Suprapubic skin (tissue), 3 donors: ENCODE measurements around the gene THNSL1.

ENCODE experiments used
- POLR2AphosphoS5 ChIP-seq, 3 donors: sonication (generic); formaldehyde crosslinking; IDR thresholded peaks; one replicate each; pipeline ENCODE4 v1.6.1; 2017; ENCODE audit warnings: antibody characterized with exemption in 3 of 3
- TF ChIP-seq, protein P1 (sequence below), 2 donors: fragments of 200-600 bp in 1 of 2; fragments of 450-650 bp in 1 of 2; sonication (generic) in 1 of 2; IDR thresholded peaks; one replicate each; pipeline ENCODE4 v1.5.1; 2016 to 2019; ENCODE audit warnings: antibody characterized with exemption in 2 of 2, mild to moderate bottlenecking in 1 of 2, moderate library complexity in 1 of 2

- TF ChIP-seq, protein P1, sequence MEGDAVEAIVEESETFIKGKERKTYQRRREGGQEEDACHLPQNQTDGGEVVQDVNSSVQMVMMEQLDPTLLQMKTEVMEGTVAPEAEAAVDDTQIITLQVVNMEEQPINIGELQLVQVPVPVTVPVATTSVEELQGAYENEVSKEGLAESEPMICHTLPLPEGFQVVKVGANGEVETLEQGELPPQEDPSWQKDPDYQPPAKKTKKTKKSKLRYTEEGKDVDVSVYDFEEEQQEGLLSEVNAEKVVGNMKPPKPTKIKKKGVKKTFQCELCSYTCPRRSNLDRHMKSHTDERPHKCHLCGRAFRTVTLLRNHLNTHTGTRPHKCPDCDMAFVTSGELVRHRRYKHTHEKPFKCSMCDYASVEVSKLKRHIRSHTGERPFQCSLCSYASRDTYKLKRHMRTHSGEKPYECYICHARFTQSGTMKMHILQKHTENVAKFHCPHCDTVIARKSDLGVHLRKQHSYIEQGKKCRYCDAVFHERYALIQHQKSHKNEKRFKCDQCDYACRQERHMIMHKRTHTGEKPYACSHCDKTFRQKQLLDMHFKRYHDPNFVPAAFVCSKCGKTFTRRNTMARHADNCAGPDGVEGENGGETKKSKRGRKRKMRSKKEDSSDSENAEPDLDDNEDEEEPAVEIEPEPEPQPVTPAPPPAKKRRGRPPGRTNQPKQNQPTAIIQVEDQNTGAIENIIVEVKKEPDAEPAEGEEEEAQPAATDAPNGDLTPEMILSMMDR (IDR thresholded peaks at IDR 0.05): no peak
- no peak for TF ChIP-seq POLR2AphosphoS5 (IDR thresholded peaks at IDR 0.05)
These were observed 59.4 kb downstream of the THNSL1 start for GRCh38 chr10:25075825-25076224.
